Caco-2 (cell line): ENCODE measurements around the gene LAPTM5. TPM values are rescaled to one million over a fixed set of nuclear protein-coding genes. Genes with fewer than 3 reads are reported as not detected.
A peak's percentile ranks its signal among the peaks of the same experiment; 100 is the strongest.

Source experiments
- BruUV-seq: library from RNA; stranded (reverse); fragments of 400-500 nt; replicated peaks from 2 replicates; lab custom pipeline; 2021; lab: Mats Ljungman, UMichigan
- CTCF ChIA-PET: fragments of 300-600 bp; sonication (Branson Sonifier 250); formaldehyde crosslinking; loops from one replicate; lab custom pipeline; 2022; ENCODE audit warnings: antibody characterized with exemption; lab: Charles Lee
- POLR2A ChIA-PET: fragments of 300-600 bp; sonication (Branson Sonifier 250); formaldehyde crosslinking; loops from one replicate; lab custom pipeline; 2022; ENCODE audit warnings: antibody characterized with exemption; lab: Charles Lee
- DNase-seq, 2 experiments: peaks; one replicate each; pipeline versions ENCODE4 v3.0.0 to v3.0.0-alpha.2; 2020 to 2022
- H3K27me3 ChIP-seq: replicated peaks from 2 replicates; pipeline ENCODE4 v1.6.0; 2011; ENCODE audit warnings: low read length; ENCODE audit not compliant: control insufficient read depth, insufficient read depth
- H3K36me3 ChIP-seq: 2 replicates; pipeline ENCODE4 v1.5.1; 2011; ENCODE audit warnings: low read length; ENCODE audit not compliant: control insufficient read depth, insufficient read depth
- H3K4me1 ChIP-seq: fragments of 250-450 bp; sonication (Bioruptor Pico); 2 replicates; pipeline ENCODE4 v1.5.1; 2020; ENCODE audit warnings: mild to moderate bottlenecking
- H3K4me3 ChIP-seq: 2 replicates; pipeline ENCODE4 v1.5.1; 2011; ENCODE audit warnings: low read depth, mild to moderate bottlenecking, control low read depth, low read length
- H3K9me3 ChIP-seq: fragments of 250-450 bp; sonication (Bioruptor Pico); 2 replicates; pipeline ENCODE4 v1.5.1; 2020; ENCODE audit warnings: mild to moderate bottlenecking, moderate library complexity
- H3K27ac Mint-ChIP-seq: one replicate; pipeline ENCODE4 v1.8.0; 2022; ENCODE audit warnings: mixed read lengths; ENCODE audit not compliant: unreplicated experiment
- H3K27me3 Mint-ChIP-seq: one replicate; pipeline ENCODE4 v1.8.0; 2022; ENCODE audit warnings: mixed read lengths; ENCODE audit not compliant: insufficient read depth, unreplicated experiment
- H3K36me3 Mint-ChIP-seq: one replicate; pipeline ENCODE4 v1.8.0; 2022; ENCODE audit warnings: mild to moderate bottlenecking, mixed read lengths; ENCODE audit not compliant: insufficient read depth, unreplicated experiment
- H3K4me1 Mint-ChIP-seq: one replicate; pipeline ENCODE4 v1.8.0; 2022; ENCODE audit warnings: low read depth, mixed read lengths; ENCODE audit not compliant: unreplicated experiment
- H3K4me3 Mint-ChIP-seq: one replicate; pipeline ENCODE4 v1.8.0; 2022; ENCODE audit warnings: mild to moderate bottlenecking, moderate library complexity, mixed read lengths; ENCODE audit not compliant: unreplicated experiment
- H3K9me3 Mint-ChIP-seq: one replicate; pipeline ENCODE4 v1.8.0; 2022; ENCODE audit warnings: mixed read lengths; ENCODE audit not compliant: unreplicated experiment
- CTCF ChIP-seq, 2 experiments: fragments of 200-600 bp in 1 of 2; IDR thresholded peaks; 1 replicate in 1 of 2; 2 replicates in 1 of 2; pipeline versions ENCODE4 v1.5.1 to v1.8.0; 2011 to 2022; ENCODE audit warnings: antibody characterized with exemption in 1 of 2, control low read depth in 1 of 2, inconsistent platforms in 1 of 2, low read depth in 1 of 2, low read length in 1 of 2, mild to moderate bottlenecking in 1 of 2, moderate library complexity in 1 of 2; ENCODE audit not compliant: insufficient read depth in 1 of 2, severe bottlenecking in 1 of 2, unreplicated experiment in 1 of 2
- intact Hi-C: fragments of 100-400 bp; cut with micrococcal nuclease; formaldehyde crosslinking; loops from one replicate; pipeline ENCODE4 v1.10.0; 2022; ENCODE audit not compliant: unreplicated experiment
- total RNA-seq: library from RNA; stranded (reverse); gene quantifications from 2 replicates; pipeline ENCODE4 v1.2.3, GENCODE V29; 2022

The LAPTM5 gene
- total RNA-seq, 1 experiment from 2014 or later, result not detected

- POLR2A ChIA-PET, result interaction anchor here (0.6 kb wide), 2 partner anchors 41 to 62 kb away, joined by 3 to 5 read pairs; no protein-coding TSS in a partner anchor
- Histone ChIP-seq H3K4me3 (peak overlapping the region; percentile 75), H3K36me3 (no peaks in the 10 kb centered on the region), H3K27me3 (no peaks in the 10 kb centered on the region), H3K4me1 (no peaks in the 10 kb centered on the region), H3K9me3 (no peaks in the 10 kb centered on the region)
- no peak for TF ChIP-seq CTCF (IDR thresholded peaks at IDR 0.05; ENCODE audit: insufficient read depth in 1 of 2, low read depth in 1 of 2, low read length in 1 of 2, severe bottlenecking in 1 of 2, unreplicated experiment in 1 of 2)
- H3K36me3 Mint-ChIP-seq, result peaks cover 8% of the 10 kb centered on the region
- H3K4me1 Mint-ChIP-seq, result no peaks in the 10 kb centered on the region
- no peaks in the 10 kb centered on the region for H3K9me3 Mint-ChIP-seq
- DNase-seq, result peak; percentile 93 to 96
- no TSS peak for BruUV-seq
- CTCF ChIA-PET, result interaction anchor here (0.6 to 2.4 kb wide), 13 partner anchors 41 to 1593 kb away, joined by 3 to 96 read pairs (median 4); no protein-coding TSS in a partner anchor
- no peaks in the 10 kb centered on the region for H3K27me3 Mint-ChIP-seq
- intact Hi-C loops, result no loop called here
- H3K27ac Mint-ChIP-seq, result peak overlapping the region; percentile 87
- peak overlapping the region; percentile 79 for H3K4me3 Mint-ChIP-seq
These were observed 39.4 kb downstream of the LAPTM5 start for GRCh38 chr1:30718091-30718635.

DNA sequence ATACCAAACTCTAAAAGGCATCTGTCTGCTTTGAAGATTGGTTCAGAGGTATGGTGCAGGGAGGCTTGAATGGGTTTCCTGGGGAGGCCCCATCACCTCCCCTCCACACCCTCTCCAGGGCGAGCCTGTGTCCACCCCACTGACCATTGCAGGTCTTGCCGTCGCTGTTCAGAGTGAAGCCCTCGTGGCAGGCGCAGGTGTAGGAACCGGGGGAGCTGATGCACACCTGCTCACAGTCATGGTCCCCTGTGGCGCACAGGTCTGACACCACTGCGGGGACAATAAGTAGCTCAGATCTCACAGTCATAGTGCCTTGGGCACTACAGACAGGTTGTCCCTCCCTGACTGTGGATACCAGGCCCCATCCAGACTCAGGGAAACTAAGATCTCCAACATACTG lies 40.9 kb downstream of the LAPTM5 start:
- Histone ChIP-seq H3K4me1 (no peaks in the 10 kb centered on the region), H3K36me3 (no peaks in the 10 kb centered on the region), H3K9me3 (no peaks in the 10 kb centered on the region), H3K4me3 (no peak overlapping the region), H3K27me3 (no peaks in the 10 kb centered on the region)
- DNase-seq, result no peak
- no peak for TF ChIP-seq CTCF (IDR thresholded peaks at IDR 0.05; ENCODE audit: insufficient read depth in 1 of 2, low read depth in 1 of 2, low read length in 1 of 2, severe bottlenecking in 1 of 2, unreplicated experiment in 1 of 2)
- H3K4me3 Mint-ChIP-seq, result no peak overlapping the region
- intact Hi-C loops, result no loop called here
- no peak overlapping the region for H3K27ac Mint-ChIP-seq
- CTCF ChIA-PET, result no interaction called here
- BruUV-seq, result no TSS peak
- H3K36me3 Mint-ChIP-seq, result peaks cover 8% of the 10 kb centered on the region
- H3K9me3 Mint-ChIP-seq, result no peaks in the 10 kb centered on the region
- POLR2A ChIA-PET, result no interaction called here
- H3K4me1 Mint-ChIP-seq, result no peaks in the 10 kb centered on the region
- H3K27me3 Mint-ChIP-seq, result peaks cover 3% of the 10 kb centered on the region

GRCh38 chr1:30715886-30716285 lies 41.7 kb downstream of the LAPTM5 start:
- intact Hi-C loops, result no loop called here
- ChIA-PET POLR2A (no interaction called here), CTCF (no interaction called here)
- Histone ChIP-seq H3K36me3 (no peaks in the 10 kb centered on the region), H3K27me3 (no peaks in the 10 kb centered on the region), H3K4me3 (no peak overlapping the region), H3K9me3 (no peaks in the 10 kb centered on the region), H3K4me1 (no peaks in the 10 kb centered on the region)
- Mint-ChIP-seq H3K4me1 (no peaks in the 10 kb centered on the region), H3K36me3 (peaks cover 8% of the 10 kb centered on the region), H3K27ac (no peak overlapping the region), H3K4me3 (no peak overlapping the region), H3K9me3 (no peaks in the 10 kb centered on the region), H3K27me3 (peaks cover 5% of the 10 kb centered on the region)
- no peak for TF ChIP-seq CTCF (IDR thresholded peaks at IDR 0.05; ENCODE audit: insufficient read depth in 1 of 2, low read depth in 1 of 2, low read length in 1 of 2, severe bottlenecking in 1 of 2, unreplicated experiment in 1 of 2)
- no TSS peak for BruUV-seq
- no peak for DNase-seq
